SU-DHL-6 (cell line): Measurements from ENCODE around the gene CDK5R1.

Experiments used
- EZH2phosphoT487 ChIP-seq: fragments of 200-600 bp; sonication (generic), shearing (Covaris generic); conservative IDR thresholded peaks from 2 replicates; pipeline ENCODE4 v1.6.1; 2018; ENCODE audit warnings: mild to moderate bottlenecking, antibody characterized with exemption, low read length, moderate library complexity, mixed read lengths
- TF ChIP-seq, protein P1 (sequence below): fragments of 200-600 bp; sonication (generic); IDR thresholded peaks from one replicate; pipeline ENCODE4 v1.5.1; 2017; ENCODE audit warnings: antibody characterized with exemption, mild to moderate bottlenecking, low read length, moderate library complexity; ENCODE audit not compliant: insufficient read depth, poor library complexity, severe bottlenecking

DNA sequence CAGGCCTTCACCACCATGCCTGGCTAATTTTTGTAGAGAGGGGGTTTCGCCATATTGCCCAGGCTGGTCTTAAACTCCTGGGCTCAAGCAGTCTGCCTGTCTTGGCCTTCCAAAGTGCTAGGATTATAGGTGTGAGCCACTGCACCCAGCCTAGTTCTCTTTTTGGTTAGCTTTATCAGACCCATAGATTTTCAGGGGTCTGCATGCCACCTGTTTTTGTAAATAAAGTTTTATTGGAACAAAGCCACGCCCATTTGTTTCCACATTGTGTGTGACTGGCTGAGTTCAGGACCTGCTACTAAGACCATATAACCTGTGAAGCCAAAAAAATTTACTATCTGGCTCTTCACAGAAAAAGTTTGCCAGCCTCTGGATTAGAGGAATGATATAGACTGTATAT lies 34.9 kb upstream of the CDK5R1 start:
- TF ChIP-seq, protein P1, sequence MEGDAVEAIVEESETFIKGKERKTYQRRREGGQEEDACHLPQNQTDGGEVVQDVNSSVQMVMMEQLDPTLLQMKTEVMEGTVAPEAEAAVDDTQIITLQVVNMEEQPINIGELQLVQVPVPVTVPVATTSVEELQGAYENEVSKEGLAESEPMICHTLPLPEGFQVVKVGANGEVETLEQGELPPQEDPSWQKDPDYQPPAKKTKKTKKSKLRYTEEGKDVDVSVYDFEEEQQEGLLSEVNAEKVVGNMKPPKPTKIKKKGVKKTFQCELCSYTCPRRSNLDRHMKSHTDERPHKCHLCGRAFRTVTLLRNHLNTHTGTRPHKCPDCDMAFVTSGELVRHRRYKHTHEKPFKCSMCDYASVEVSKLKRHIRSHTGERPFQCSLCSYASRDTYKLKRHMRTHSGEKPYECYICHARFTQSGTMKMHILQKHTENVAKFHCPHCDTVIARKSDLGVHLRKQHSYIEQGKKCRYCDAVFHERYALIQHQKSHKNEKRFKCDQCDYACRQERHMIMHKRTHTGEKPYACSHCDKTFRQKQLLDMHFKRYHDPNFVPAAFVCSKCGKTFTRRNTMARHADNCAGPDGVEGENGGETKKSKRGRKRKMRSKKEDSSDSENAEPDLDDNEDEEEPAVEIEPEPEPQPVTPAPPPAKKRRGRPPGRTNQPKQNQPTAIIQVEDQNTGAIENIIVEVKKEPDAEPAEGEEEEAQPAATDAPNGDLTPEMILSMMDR, result no peak
- TF ChIP-seq EZH2phosphoT487, result no peak
